H4 (cell line): ENCODE data around the gene IGSF23. TPM values are rescaled to one million over a fixed set of nuclear protein-coding genes. Genes with fewer than 3 reads are reported as not detected.
A peak's percentile ranks its signal among the peaks of the same experiment; 100 is the strongest.

Source experiments
- DNase-seq: peaks from one replicate; pipeline ENCODE4 v3.0.0-alpha.2; 2015; ENCODE audit warnings: low spot score
- total RNA-seq: library from RNA; depleted of rRNA; stranded (reverse); fragments of >200 nt; shearing (Covaris generic); gene quantifications from 2 replicates; pipeline ENCODE4 v1.2.3, GENCODE V29; 2014; rRNA removed

The IGSF23 gene
- total RNA-seq: not detected in 2 replicates

DNA sequence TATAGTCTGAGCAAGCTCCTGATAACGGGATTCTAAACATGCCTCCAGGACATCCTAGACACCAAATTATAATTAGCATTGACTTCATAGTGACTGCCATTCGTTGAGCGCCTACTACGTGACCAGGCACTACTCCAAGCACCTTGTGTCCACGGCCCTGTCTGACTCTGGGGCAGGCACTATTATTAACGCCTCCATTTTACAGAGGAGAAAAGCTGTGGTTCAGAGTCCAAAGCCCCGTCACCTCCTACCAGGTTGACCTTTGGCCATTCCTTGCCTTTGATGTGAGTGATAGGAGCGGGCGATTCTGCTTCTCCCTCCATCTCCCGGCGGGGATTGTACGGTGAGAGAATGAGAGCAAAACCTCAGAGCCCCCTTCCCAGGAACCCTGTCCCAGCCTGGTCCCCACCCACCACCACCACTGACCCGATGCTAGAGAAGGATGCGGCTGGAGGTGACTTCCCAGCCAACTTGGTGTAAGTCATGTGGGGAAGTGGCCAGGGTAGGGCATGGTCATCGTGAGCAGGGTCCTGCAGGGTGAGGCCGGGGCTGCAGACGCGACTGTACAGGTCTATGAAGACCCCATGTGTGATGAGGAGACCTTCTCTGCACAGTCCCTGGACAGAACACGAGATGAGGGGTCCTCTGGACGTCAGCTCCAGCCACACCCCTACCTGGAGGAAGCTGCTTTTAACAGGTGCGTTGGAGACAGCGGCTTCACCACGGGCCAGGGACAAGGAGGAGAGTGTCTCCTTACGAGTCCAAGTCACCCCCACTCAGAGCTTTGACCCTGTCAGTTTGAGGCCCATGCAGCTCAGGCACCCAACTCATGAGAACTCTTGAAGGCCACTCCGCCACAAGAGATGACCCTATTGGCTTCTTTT lies at the start of gene IGSF23:
Gene IGSF23 (plus strand): TSS at position 269 of the 884 bp plus-strand sequence. CDS start 83 bp downstream, at position 352.
- no peak for DNase-seq

GRCh38 chr19:44566984-44567383 lies 46.4 kb upstream of the IGSF23 start:
- DNase-seq: no peak

- no peak for DNase-seq
These were observed 45.6 kb upstream of the IGSF23 start for GRCh38 chr19:44567745-44568144.

GRCh38 chr19:44570603-44570983 lies 42.8 kb upstream of the IGSF23 start:
- DNase-seq: no peak

DNA sequence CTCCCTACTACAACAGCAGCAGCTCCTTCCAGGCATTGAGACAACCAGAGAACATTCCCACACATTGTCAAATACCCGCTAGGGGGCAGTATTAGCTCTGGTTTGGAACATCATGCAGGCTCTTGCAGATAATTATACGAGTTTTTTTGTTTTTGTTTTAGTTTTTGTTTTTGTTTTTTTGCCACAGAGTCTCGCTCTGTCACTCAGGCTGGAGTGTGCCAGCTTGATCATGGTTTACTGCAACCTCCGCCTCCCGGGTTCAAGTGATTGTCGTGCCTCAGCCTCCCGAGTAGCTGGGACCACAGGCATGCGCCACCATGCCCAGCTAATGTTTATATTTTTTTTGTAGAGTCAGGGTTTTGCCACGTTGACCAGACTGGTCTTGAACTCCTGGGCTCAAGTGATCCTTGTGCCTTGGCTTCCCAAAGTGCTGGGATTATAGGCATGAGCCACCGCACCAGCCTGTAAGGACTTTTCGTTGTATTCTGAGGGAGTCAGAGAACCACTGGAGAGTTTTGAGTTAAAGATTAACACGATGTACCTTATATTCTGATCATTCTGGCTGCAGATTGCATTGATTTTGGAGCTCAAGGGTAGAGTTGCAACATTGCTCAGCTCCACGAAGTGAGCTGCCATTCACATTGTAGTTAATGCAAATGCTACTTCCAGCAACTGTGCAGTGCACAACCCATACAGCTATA lies 42.2 kb upstream of the IGSF23 start:
- DNase-seq: peak; percentile 39

- no peak for DNase-seq
These were observed 41.4 kb upstream of the IGSF23 start for GRCh38 chr19:44571830-44572580.

- DNase-seq: no peak
These were observed 40.8 kb upstream of the IGSF23 start for GRCh38 chr19:44572581-44572900.

- no peak for DNase-seq
These were observed 40.2 kb upstream of the IGSF23 start for GRCh38 chr19:44573183-44573582.

GRCh38 chr19:44573627-44574026 lies 39.7 kb upstream of the IGSF23 start:
- no peak for DNase-seq

- DNase-seq: no peak
These were observed 39.0 kb upstream of the IGSF23 start for GRCh38 chr19:44574186-44574950.

DNA sequence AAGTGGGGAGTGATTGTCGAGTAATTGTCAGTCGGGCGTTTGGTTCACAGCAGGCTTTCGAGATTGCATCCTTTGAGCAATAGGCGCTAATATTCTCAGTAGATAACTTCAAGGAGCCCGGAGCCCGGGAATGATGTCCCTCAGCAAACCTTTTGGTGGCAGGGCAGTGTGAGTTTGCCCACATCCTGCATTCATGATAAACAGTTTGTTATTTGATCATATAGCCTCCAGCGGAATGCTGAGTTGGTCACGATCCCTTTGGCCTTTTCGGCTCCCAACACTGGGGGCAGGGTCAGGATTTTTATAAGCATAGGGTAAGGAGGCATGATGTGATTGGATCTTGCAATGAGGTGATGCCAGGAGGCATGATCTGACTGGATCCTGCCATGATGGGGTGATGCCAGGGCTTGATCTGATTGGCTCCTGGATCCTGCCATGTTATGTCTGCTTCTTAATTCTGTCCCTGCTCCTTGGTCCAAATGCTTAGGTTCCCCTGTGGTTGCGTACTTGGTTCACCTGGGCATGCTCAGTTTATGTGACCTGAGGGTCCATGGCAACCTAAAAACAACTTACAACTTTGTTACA lies 38.2 kb upstream of the IGSF23 start:
- DNase-seq: peak; percentile 92

- peak; percentile 16 for DNase-seq
These were observed 36.4 kb upstream of the IGSF23 start for GRCh38 chr19:44576843-44577565.

- DNase-seq: no peak
These were observed 35.8 kb upstream of the IGSF23 start for GRCh38 chr19:44577566-44577874.

DNA sequence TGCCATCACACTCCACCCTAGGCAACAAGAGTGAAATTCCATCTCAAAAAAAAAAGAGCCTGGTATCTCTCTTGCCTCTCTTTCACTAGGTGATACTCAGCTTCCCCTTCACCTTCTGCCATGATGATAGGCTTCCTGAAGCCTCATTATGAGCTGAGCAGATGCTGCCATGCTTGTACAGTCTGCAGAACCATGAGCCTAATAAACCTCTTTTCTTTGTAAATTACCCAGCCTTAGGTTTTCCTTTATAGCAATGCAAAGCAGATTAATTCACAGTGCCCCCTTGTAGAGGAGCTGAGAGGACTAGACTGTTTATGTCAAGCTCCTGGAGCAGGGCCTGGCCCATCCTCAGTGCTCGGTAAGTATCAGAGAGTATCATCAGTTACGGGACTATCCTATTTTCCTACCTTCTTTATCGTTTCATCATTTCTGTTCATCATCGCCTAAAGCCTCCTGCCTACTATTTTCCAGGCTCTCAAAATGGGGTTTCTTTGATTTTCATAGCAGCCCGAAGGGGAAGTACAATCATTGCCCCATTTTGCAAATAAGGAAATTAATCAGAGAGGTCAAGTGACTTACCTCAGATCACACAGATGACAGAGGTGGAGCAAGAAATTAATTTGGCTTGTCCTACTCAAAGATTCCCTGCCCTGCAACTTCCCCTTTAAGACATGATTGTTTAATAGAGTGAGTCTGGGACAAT lies 33.5 kb upstream of the IGSF23 start:
- no peak for DNase-seq

GRCh38 chr19:44580366-44580895 lies 32.9 kb upstream of the IGSF23 start:
- DNase-seq: no peak

- no peak for DNase-seq
These were observed 32.1 kb upstream of the IGSF23 start for GRCh38 chr19:44581288-44581687.

DNA sequence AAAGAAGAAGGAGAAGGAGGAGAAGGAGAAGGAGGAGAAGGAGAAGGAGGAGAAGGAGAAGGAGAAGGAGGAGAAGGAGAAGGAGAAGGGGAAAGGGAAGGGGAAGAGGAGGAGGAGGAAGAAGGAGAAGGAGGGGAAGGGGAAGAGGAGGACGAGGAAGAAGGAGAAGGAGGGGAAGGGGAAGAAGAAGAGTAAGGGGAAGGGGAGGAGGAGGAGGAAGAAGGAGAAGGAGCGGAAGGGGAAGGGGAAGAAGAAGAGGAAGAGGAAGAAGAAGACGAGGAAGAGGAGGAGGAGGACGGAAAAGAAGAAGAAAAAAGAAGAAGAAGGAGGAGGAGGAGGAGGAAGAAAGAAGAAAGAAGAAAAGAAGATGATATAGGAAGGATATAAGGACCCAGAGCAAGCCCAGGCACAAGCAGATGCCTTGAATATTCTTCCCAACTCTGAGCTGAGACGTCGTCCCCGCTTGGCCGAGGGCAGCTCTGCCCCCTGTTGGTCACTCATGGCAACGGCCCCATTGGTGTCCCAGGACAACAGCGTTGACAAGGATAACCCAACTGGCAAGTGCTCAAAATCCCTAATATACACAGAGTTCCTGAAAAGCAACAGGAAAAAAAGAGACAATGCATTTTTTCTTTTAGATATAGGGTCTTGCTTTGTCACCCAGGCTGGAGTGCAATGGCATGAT lies 30.6 kb upstream of the IGSF23 start:
- peak; percentile 22 for DNase-seq

- peak; percentile 51 for DNase-seq
These were observed 27.8 kb upstream of the IGSF23 start for GRCh38 chr19:44585371-44586133.
